Mammary epithelial cell (primary cell): ENCODE data around the gene BTBD9.

Experiments
- EZH2 ChIP-seq: IDR thresholded peaks from 2 replicates; pipeline ENCODE4 v1.6.1; 2012; ENCODE audit warnings: low read length, inconsistent platforms, borderline replicate concordance
- TF ChIP-seq, protein P1 (sequence below), 2 donors: IDR thresholded peaks in 1 of 2; conservative IDR thresholded peaks in 1 of 2; 2 replicates each; pipeline ENCODE4 v1.5.1; 2011 to 2012; ENCODE audit warnings: inconsistent platforms in 2 of 2, low read length in 2 of 2, mild to moderate bottlenecking in 2 of 2, control low read depth in 1 of 2, low read depth in 1 of 2; ENCODE audit not compliant: insufficient read depth in 1 of 2; ENCODE audit errors: extremely low read depth in 1 of 2

DNA sequence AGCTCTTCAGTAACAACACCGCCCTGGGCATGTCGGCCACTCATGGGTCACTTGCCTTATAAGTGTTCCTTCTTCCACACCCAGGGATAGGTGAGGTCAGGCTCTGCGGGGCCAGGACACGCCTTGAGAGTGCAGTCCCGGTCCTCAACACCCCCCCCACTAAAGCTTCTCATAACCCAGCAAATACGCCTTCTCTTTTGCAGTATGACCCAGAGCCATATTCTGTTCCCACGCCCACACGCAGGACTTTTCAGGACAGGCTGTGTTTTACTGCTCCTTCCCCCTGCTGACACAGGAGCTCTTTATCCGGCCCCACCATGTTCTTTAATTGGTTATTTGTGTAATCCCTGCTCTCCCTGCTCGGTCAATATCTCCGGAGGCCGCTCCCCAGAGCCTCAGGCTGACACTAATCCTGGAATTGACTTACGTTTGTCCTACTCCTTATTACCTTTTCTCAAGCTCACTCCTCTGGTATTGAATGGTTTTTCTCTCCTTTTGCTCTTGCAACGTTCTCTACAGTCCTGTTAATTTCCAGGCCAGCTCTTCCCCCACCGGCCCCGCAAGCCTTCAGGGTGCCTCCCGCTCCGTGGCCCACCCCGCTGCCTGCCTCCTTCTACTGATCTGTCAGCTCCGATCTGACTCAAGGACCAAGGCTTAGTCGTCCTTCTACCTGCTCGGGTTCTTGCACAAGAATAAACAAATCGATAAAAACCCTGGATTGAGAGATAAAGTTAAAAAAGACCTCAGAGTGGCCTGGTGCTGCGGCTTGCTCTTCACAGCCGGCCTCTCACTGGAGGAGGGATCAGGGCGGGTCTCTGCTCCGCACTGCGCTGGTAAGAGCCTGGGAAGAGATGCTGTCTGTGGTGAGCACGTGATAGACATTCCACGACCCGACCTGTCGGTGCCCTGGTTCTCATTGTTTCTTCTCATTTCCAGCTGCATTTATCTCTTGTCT, 462.7 kb downstream of the BTBD9 start:
- TF ChIP-seq, protein P1, sequence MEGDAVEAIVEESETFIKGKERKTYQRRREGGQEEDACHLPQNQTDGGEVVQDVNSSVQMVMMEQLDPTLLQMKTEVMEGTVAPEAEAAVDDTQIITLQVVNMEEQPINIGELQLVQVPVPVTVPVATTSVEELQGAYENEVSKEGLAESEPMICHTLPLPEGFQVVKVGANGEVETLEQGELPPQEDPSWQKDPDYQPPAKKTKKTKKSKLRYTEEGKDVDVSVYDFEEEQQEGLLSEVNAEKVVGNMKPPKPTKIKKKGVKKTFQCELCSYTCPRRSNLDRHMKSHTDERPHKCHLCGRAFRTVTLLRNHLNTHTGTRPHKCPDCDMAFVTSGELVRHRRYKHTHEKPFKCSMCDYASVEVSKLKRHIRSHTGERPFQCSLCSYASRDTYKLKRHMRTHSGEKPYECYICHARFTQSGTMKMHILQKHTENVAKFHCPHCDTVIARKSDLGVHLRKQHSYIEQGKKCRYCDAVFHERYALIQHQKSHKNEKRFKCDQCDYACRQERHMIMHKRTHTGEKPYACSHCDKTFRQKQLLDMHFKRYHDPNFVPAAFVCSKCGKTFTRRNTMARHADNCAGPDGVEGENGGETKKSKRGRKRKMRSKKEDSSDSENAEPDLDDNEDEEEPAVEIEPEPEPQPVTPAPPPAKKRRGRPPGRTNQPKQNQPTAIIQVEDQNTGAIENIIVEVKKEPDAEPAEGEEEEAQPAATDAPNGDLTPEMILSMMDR (conservative IDR thresholded peaks at IDR 0.05 in 1 of 2, IDR thresholded peaks at IDR 0.05 in 1 of 2; ENCODE audit: extremely low read depth in 1 of 2, insufficient read depth in 1 of 2, low read depth in 1 of 2, low read length in 2 of 2): no peak
- TF ChIP-seq EZH2: no peak
